GM18951 (cell line): ENCODE measurements around the gene SNRNP48.

Source experiments
- POLR2A ChIP-seq: IDR thresholded peaks from 4 replicates; pipeline ENCODE4 v1.6.1; 2011; ENCODE audit warnings: mild to moderate bottlenecking; ENCODE audit not compliant: insufficient read length, insufficient read depth; ENCODE audit errors: extremely low read depth
- in situ Hi-C: fragments of 300-500 bp; cut with MboI; formaldehyde crosslinking; loops from one replicate; pipeline ENCODE4 v1.12.0; 2022; ENCODE audit warnings: low sequenced_read_pairs, mixed read lengths, inconsistent platforms; ENCODE audit not compliant: unreplicated experiment

The SNRNP48 gene

DNA sequence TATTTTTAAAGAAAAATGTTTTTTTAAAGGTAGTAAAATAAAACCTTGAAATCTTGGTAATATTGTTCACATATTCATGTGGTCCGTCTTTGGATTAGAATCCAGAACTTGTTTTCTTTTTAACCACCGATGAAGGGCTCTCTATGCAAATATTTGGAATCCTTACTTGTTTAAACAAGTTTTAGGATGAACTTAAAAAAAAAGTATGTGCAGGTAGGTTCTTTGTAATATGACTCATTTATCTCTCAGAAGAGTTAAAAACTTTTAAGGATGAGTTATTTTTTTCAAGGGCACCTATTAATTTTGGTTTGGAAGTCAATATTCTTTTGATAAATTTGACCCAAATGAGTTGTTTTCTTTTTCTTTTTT lies 39.6 kb upstream of the SNRNP48 start:
- no peak for TF ChIP-seq POLR2A
- in situ Hi-C loops: no loop called here

DNA sequence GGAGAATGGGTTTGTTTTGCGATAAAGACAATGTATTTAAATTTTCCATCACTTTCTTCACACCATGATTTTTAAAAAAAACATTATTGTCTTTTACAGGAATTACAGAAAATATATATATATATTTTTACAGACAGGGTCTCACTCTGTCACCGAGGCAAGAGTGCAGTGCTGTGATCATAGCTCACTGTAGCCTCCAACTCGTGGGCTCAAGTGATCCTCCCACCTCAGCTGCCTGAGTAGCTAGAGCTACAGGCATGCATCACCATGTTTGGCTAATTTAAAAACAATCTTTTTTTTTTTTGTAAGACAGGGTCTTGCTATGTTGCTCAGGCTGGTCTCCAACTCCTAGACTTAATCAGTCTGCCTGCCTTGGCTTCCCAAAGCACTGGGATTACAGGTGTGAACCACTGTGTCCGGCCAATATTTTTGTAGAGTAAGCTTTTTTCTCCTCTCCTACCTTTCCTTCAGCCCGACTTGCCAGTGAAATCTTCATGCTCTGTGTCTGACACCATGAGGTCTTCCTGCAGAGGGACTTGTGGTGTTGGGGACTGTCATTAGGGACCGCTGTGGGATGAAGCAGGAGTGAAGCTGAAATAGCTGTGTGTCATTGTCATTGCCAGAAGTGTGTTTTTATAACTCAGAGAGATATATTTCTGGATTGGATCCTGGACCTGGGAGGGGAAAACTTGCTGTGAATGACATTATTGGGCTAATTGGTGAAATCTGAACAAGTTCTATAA lies 35.3 kb upstream of the SNRNP48 start:
- in situ Hi-C loops: no loop called here
- TF ChIP-seq POLR2A: no peak

DNA sequence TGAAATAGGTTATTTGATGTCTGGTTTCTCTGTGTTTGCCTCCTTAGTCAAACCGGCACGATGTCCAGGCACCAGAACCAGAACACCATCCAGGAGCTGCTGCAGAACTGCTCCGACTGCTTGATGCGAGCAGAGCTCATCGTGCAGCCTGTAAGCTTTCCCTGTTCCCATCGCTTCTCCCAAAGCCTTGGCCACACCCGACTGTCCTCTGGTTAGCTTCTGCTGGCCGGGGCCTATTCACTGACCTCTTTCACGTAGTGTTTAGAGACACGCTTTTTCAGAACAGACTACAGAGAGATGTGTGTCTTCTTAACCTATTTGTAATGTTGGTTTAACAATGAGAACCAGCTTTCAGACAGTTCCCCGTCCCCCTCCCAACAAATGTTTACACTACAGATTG lies 34.3 kb upstream of the SNRNP48 start:
- TF ChIP-seq POLR2A: no peak
- in situ Hi-C loops: no loop called here

DNA sequence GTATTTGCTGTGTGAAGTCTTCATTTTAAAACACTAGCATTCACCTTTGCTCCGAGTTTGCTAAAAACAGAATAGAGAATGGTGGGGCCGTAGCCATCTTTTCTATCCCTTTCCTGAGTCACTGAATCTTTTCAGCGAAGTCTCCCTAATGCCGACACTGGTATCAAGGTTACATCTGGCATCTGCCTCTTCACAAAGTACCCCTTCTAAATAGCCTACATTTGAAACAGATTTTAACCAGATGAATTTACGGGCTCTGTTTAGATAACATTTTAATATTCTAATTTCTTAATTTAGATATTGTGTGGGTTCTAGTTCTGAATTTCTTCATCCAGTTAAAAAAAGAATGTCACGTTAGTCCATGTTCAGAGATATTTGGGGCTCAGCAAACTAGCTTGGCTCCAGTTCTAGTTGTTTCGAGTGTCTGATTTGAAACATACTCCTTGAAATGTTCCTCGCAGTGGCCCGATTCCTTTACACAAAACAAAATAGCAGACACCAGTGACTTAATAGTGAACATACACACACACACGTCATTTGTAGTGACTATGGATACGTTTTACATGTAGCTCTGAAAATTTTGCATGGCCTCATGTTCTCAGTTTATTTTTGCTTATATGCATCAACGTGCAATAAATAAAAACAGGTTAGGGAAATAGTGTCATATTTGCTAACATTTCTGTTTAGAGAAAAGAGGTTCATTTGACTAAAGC lies 33.4 kb upstream of the SNRNP48 start:
- in situ Hi-C loops: no loop called here
- no peak for TF ChIP-seq POLR2A

- no peak for TF ChIP-seq POLR2A
- in situ Hi-C loops: no loop called here
Observed at GRCh38 chr6:7557652-7558051, 32.3 kb upstream of the SNRNP48 start.

- TF ChIP-seq POLR2A: no peak
Observed at GRCh38 chr6:7558781-7559180, 31.2 kb upstream of the SNRNP48 start.

GRCh38 chr6:7559196-7559595 lies 30.8 kb upstream of the SNRNP48 start:
- in situ Hi-C loops: no loop called here
- no peak for TF ChIP-seq POLR2A

More at GRCh38 chr6:7558781-7559180, 31.2 kb upstream of the SNRNP48 start:
- in situ Hi-C loops: no loop called here

DNA sequence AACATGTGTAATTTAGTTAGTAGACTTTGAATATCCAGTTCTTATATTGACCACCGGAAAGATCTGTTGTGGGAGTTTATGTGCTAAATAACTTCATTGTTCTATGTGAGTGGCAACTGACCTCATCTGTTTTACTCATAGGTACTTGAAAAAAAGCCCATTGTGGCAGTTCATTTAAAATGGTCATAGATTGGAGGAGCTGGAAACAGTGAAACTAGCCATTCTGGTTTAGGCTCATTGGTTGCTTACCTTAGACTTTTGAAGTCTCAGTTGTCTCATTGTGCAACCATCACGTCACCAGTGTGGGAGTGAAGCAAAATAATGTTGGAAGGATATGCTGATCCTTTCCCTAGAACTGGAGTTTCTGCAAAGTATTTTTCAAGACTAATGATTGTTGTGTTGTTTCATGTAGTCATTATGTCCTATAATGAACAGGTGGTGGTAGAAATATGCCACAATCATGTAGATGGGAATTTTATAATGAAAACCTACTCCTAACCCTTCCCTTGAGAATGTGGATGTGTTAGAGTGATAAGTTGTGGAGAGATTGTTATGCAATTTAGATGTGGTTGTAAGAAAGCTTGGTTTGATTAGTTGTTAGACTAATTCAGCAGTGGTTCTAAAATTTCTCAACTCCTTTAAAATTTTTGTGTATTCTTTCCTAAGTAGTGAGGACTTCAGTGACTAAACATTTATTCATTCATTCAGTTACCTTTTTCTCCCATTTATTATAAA lies 30.2 kb upstream of the SNRNP48 start:
- in situ Hi-C loops: no loop called here
- no peak for TF ChIP-seq POLR2A

DNA sequence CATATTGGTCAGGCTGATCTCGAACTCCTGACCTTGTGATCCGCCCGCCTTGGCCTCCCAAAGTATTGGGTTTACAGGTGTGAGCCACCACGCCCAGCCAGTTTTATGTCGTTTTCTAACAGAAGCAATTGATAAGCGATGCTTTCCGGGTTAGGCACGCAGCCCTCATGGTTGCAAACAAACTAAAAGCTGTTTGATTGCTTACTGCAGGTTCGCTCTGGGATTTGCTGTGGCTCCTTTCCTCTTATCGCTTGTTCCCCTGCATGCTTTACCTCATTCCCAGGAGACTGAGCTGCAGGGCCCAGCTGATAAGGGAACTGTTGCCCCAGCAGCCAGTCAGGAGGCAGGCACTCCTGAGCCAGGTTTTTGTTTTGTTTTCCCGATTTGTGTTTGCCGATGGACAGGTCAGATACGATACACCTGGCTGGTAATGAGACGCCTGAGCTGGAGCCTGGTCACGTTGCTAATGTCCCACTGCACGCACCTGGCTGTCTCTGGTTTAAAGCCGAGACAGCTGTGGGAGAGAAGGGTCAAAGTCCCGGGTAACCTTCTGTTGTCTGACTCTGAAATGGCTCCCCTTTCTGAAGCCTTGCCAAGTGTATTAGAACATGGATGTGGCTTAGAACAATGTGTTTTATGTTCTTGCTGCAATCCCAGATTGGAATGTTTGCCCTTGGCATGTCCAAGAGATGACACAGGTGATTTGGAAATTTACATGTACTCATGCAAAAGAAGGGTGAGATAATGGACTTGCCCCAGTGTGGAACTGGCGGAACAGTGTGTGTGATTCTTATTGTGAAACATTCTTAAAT lies 28.6 kb upstream of the SNRNP48 start:
- no peak for TF ChIP-seq POLR2A
- in situ Hi-C loops: no loop called here

DNA sequence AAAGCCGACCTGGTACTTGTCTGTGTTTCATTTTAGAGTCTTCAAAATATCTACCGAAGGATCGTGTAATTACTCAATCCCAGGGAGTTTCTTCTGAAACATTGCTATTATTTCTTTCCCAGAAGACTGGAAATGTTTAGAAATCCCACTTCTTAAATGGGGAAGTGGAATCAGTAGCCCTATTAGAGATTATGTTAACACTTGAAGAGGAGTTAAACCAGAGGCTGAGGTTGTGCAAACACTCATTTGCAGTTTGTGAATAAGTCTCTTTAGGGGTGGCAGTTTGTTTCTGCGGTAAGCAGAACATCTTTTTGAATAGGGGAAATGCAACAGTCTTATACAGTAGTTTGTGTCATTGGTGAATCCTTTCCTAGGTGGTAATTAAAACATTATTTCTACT lies 27.2 kb upstream of the SNRNP48 start:
- TF ChIP-seq POLR2A: no peak
- in situ Hi-C loops: no loop called here

GRCh38 chr6:7566107-7566506 lies 23.9 kb upstream of the SNRNP48 start:
- in situ Hi-C loops: no loop called here

DNA sequence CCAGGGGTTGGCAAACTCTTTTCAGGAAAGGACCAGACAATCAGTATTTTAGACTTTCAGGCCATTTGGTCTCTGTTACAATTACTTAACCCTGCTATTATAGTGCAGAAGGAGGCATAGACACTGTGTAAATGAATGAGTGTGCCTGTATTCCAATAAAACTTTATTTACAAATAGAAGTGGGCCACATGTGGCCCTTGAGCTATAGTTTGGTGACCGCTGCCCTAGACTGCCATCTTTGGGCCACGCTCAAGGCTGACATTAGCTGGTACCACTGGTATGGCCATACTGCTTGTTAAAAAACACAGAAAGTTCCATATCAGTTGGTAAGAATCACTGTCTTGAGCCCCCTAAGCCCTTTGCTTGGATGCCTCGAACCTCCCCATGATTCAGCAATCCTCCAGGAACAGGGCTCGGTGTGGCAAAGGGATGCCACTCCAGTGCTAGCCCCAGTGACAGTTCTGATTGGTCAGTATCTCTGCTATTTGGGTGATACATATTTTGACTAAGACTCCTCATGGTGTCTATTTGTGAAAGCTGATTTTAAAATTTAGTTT lies 23.3 kb upstream of the SNRNP48 start:
- in situ Hi-C loops: no loop called here
- TF ChIP-seq POLR2A: no peak

More at GRCh38 chr6:7566107-7566506, 23.9 kb upstream of the SNRNP48 start:
- no peak for TF ChIP-seq POLR2A

DNA sequence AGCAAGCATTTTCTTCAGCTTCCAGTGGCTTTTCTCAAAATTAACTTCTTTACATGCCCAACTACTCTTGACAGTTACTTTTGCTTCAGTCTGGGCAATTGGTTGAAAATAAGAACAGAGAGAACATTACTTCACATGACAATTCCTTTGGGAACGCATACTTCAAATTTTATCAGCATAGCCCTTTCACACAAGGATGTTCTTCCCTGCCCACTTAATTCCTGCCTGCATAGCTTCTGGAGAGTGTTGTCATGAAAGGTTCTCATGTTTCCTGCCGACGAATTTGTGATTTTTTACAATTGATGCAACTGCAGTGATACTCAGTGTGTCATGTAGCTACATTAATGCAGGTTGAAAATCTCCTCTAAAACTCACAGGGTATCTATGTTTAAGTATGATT lies 22.0 kb upstream of the SNRNP48 start:
- in situ Hi-C loops: no loop called here

DNA sequence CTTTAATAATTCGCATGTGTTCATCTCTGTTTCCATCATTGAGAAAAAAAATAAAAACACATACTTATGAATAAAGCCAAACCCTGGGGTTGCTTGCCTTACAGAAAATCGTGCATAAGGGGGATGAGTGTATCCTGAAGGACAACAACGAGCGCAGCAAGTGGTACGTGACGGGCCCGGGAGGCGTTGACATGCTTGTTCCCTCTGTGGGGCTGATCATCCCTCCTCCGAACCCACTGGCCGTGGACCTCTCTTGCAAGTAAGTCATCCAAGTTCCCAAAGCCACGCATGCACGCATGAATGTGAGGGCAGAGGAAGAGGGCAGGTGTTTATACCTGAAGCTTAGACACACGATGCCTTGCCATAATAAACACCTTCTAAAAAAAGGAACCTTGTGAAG lies 20.9 kb upstream of the SNRNP48 start:
- in situ Hi-C loops: no loop called here
- TF ChIP-seq POLR2A: no peak

More for the DNA sequence above, 22.0 kb upstream of the SNRNP48 start:
- no peak for TF ChIP-seq POLR2A
